HepG2 (cell line): ENCODE measurements around the gene PELI3. TPM values are rescaled to one million over a fixed set of nuclear protein-coding genes. Genes with fewer than 3 reads are reported as not detected.

Experiments used
- ARID5B ChIP-seq: IDR thresholded peaks from 2 replicates; pipeline ENCODE4 v1.4.0; 2020; ENCODE audit warnings: mild to moderate bottlenecking, missing genetic modification reagents
- DR1 ChIP-seq: sonication (generic); formaldehyde crosslinking; IDR thresholded peaks from 2 replicates; pipeline ENCODE4 v1.8.0; 2021; ENCODE audit warnings: mild to moderate bottlenecking, missing genetic modification reagents, inconsistent platforms
- FOXJ3 ChIP-seq: sonication (generic); formaldehyde crosslinking; IDR thresholded peaks from 2 replicates; pipeline ENCODE4 v1.4.0; 2020; ENCODE audit warnings: missing genetic modification reagents, mild to moderate bottlenecking, borderline replicate concordance
- HDAC2 ChIP-seq: sonication (generic); formaldehyde crosslinking; IDR thresholded peaks from 2 replicates; pipeline ENCODE4 v1.4.0; 2020; ENCODE audit warnings: missing genetic modification reagents
- HIVEP1 ChIP-seq: sonication (generic); formaldehyde crosslinking; IDR thresholded peaks from 2 replicates; pipeline ENCODE4 v1.4.0; 2020; ENCODE audit warnings: mild to moderate bottlenecking, missing genetic modification reagents
- HNRNPK ChIP-seq: fragments of 200-400 bp; formaldehyde crosslinking; IDR thresholded peaks from 2 replicates; pipeline ENCODE4 v1.6.1; 2018; ENCODE audit warnings: low read length, low read depth, moderate library complexity, mild to moderate bottlenecking; ENCODE audit not compliant: poor library complexity, severe bottlenecking
- HNRNPLL ChIP-seq: fragments of 200-400 bp; formaldehyde crosslinking; IDR thresholded peaks from 2 replicates; pipeline ENCODE4 v1.6.1; 2017; ENCODE audit warnings: mild to moderate bottlenecking, low read depth, low read length; ENCODE audit not compliant: poor library complexity, severe bottlenecking
- KDM2A ChIP-seq: sonication (generic); formaldehyde crosslinking; IDR thresholded peaks from 2 replicates; pipeline ENCODE4 v1.4.0; 2020; ENCODE audit warnings: low read depth, missing genetic modification reagents, borderline replicate concordance
- MAF1 ChIP-seq: sonication (generic); formaldehyde crosslinking; IDR thresholded peaks from 2 replicates; pipeline ENCODE4 v1.5.0; 2020; ENCODE audit warnings: missing genetic modification reagents, borderline replicate concordance
- MXI1 ChIP-seq: IDR thresholded peaks from 3 replicates; pipeline ENCODE4 v1.6.1; 2012; ENCODE audit warnings: low read depth, low read length, inconsistent platforms, borderline replicate concordance
- NFKBIZ ChIP-seq: IDR thresholded peaks from 2 replicates; pipeline ENCODE4 v1.6.1; 2018; ENCODE audit warnings: missing genetic modification reagents, missing compliant biosample characterization
- PHF8 ChIP-seq: sonication (generic); formaldehyde crosslinking; IDR thresholded peaks from 2 replicates; pipeline ENCODE4 v1.5.0; 2020; ENCODE audit warnings: missing genetic modification reagents
- PREB ChIP-seq: sonication (generic); formaldehyde crosslinking; IDR thresholded peaks from 2 replicates; pipeline ENCODE4 v1.4.0; 2020; ENCODE audit warnings: missing genetic modification reagents
- RAD21 ChIP-seq: fragments of 450-650 bp; formaldehyde crosslinking; IDR thresholded peaks from 2 replicates; pipeline ENCODE4 v1.5.0; 2020; ENCODE audit warnings: mild to moderate bottlenecking
- SNAPC5 ChIP-seq: sonication (generic); formaldehyde crosslinking; IDR thresholded peaks from 2 replicates; pipeline ENCODE4 v1.8.1; 2023; ENCODE audit warnings: mild to moderate bottlenecking, missing genetic modification reagents, borderline replicate concordance
- SOX13 ChIP-seq, 3 experiments: fragments of 450-650 bp in 1 of 3; sonication (generic) in 1 of 3; formaldehyde crosslinking in 1 of 3; IDR thresholded peaks in 2 of 3; conservative IDR thresholded peaks in 1 of 3; 2 replicates each; pipeline versions ENCODE4 v1.5.0 to v1.6.1; 2016 to 2020; ENCODE audit warnings: antibody characterized with exemption in 1 of 3, mild to moderate bottlenecking in 1 of 3, missing compliant biosample characterization in 1 of 3, missing genetic modification reagents in 1 of 3, moderate library complexity in 1 of 3
- YEATS4 ChIP-seq: sonication (generic); formaldehyde crosslinking; IDR thresholded peaks from 2 replicates; pipeline ENCODE4 v1.4.0; 2020; ENCODE audit warnings: missing genetic modification reagents, borderline replicate concordance
- ZNF207 ChIP-seq: fragments of 450-650 bp; IDR thresholded peaks from 2 replicates; pipeline ENCODE4 v1.6.1; 2016; ENCODE audit warnings: antibody characterized with exemption, borderline replicate concordance
- ZNF574 ChIP-seq: sonication (generic); formaldehyde crosslinking; IDR thresholded peaks from 2 replicates; pipeline ENCODE4 v1.4.0; 2020; ENCODE audit warnings: missing genetic modification reagents
- polyA plus RNA-seq, 8 experiments: library from polyadenylated mRNA; depleted of rRNA in 3 of 8; stranded (reverse) in 7 of 8; unstranded in 1 of 8; fragments of >200 nt; fragmentation: Illumina TruSeq in 4 of 8; extraction: Trizol in 4 of 8; gene quantifications; 2 replicates each; pipeline versions ENCODE4 v1.2.1 to v1.2.3, GENCODE V29; 2011 to 2016; ENCODE audit warnings: low read depth in 4 of 8, missing spikeins in 1 of 8, mixed read lengths in 1 of 8; ENCODE audit not compliant: insufficient read depth in 1 of 8
- total RNA-seq, 5 experiments: library from RNA; depleted of rRNA; stranded (reverse); fragments of >200 nt; fragmentation: Illumina TruSeq; extraction: Trizol; gene quantifications; 2 replicates each; pipeline ENCODE4 v1.2.3, GENCODE V29; 2016; ENCODE audit warnings: low read depth in 1 of 5

Gene PELI3
- total and polyA plus RNA-seq, 2 of the 13 experiments (the other 11 are each of a cell fraction or from before 2014, with no cell fraction given) = 2.0 to 4.0 TPM

GRCh38 chr11:66510271-66510989, 43.7 kb downstream of the PELI3 start, which contains the start of gene BBS1 (continued):
- TF ChIP-seq MAF1 (CRISPR knock-in tag) (no peak), ARID5B (CRISPR knock-in tag) (peak; percentile 57; the same call in 1 of the 2 replicates), ZNF574 (CRISPR knock-in tag) (peak; percentile 88), HNRNPK (no peak), FOXJ3 (CRISPR knock-in tag) (peak; percentile 39; the same call in 1 of the 2 replicates), PHF8 (CRISPR knock-in tag) (peak; percentile 85), HNRNPLL (peak; percentile 81), RAD21 (CRISPR knock-in tag) (peak; percentile 40; the same call in 1 of the 2 replicates), DR1 (CRISPR knock-in tag) (peak; percentile 27; the same call in 1 of the 2 replicates), MXI1 (peak; percentile 96; the same call in 2 of the 3 replicates), KDM2A (peak; percentile 97), SNAPC5 (CRISPR knock-in tag) (no peak), ZNF207 (no peak), SOX13 (IDR thresholded peaks at IDR 0.05) (no peak), SOX13 (CRISPR knock-in tag; conservative IDR thresholded peaks at IDR 0.05 in 1 of 2, IDR thresholded peaks at IDR 0.05 in 1 of 2) (no peak), PREB (CRISPR knock-in tag) (no peak), HDAC2 (peak; percentile 82), NFKBIZ (CRISPR knock-in tag) (peak; percentile 68; the same call in 1 of the 2 replicates), YEATS4 (CRISPR knock-in tag) (peak; percentile 85), HIVEP1 (0 out of 2 replicates have a peak, but pooled peaks have one; percentile 39)
